Sigmoid colon (tissue), 4 donors: ENCODE results near the gene C1orf198.

Experiments used
- CTCF ChIP-seq, 4 experiments: fragments of 450-650 bp in 3 of 4; fragments of 200-600 bp in 1 of 4; IDR thresholded peaks; one replicate each; pipeline ENCODE4 v1.5.1; 2016 to 2019; ENCODE audit warnings: antibody characterized with exemption in 4 of 4, mild to moderate bottlenecking in 3 of 4, moderate library complexity in 2 of 4
- EP300 ChIP-seq, 4 donors: sonication (generic); formaldehyde crosslinking; IDR thresholded peaks; one replicate each; pipeline ENCODE4 v1.6.1; 2017; ENCODE audit warnings: antibody characterized with exemption in 4 of 4

- TF ChIP-seq CTCF (IDR thresholded peaks at IDR 0.05) (no peak), EP300 (IDR thresholded peaks at IDR 0.05) (no peak)
Observed at GRCh38 chr1:230892018-230892491, 23.7 kb upstream of the C1orf198 start.
